HepG2 (cell line): Measurements from ENCODE around the gene TAF1C. TPM values are rescaled to one million over a fixed set of nuclear protein-coding genes. Genes with fewer than 3 reads are reported as not detected.
A peak's percentile ranks its signal among the peaks of the same experiment; 100 is the strongest.

Experiments
- ATAC-seq: fragments of 200-7000 bp; cut with Tn5 transposase; 3 replicates; pipeline ENCODE4 v1.9.1; 2020; ENCODE audit warnings: mild to moderate bottlenecking, moderate library complexity
- BruUV-seq: library from RNA; stranded (reverse); fragments of 400-500 nt; replicated peaks from 2 replicates; lab custom pipeline; 2021; lab: Mats Ljungman, UMichigan
- CTCF ChIA-PET: fragments of 300-600 bp; formaldehyde crosslinking; extraction: SDS; loops from one replicate; lab custom pipeline; 2021; ENCODE audit warnings: low total read pairs, inconsistent platforms, low intra/inter-chr PET ratio; lab: Yijun Ruan, JAX
- POLR2A ChIA-PET: fragments of 350-600 bp; sonication (Branson Sonifier 250); formaldehyde crosslinking; loops from one replicate; lab custom pipeline; 2020; ENCODE audit warnings: antibody characterized with exemption, inconsistent platforms; lab: Yijun Ruan, JAX
- DNase-seq: peaks from one replicate; pipeline ENCODE4 v3.0.0-alpha.2; 2015; ENCODE audit warnings: low spot score
- FAIRE-seq: peaks from 3 replicates; lab custom pipeline; 2011; peaks lifted over from hg19 to GRCh38; lab: Jason Lieb, UNC
- H2AFZ ChIP-seq: one replicate; pipeline ENCODE4 v1.6.1; 2011; ENCODE audit warnings: low read length, inconsistent platforms
- H3K27ac ChIP-seq: fragments of 300-600 bp; 3 replicates; pipeline ENCODE4 v1.8.0; 2011; ENCODE audit warnings: mixed run types, mild to moderate bottlenecking, mixed read lengths, low read length, inconsistent platforms; ENCODE audit not compliant: insufficient read depth; ENCODE audit errors: extremely low read length
- H3K27me3 ChIP-seq, 2 experiments: fragments of 200-600 bp in 1 of 2; 2 replicates in 1 of 2; 3 replicates in 1 of 2; pipeline versions ENCODE4 v1.6.0 to v1.8.0; 2011; ENCODE audit warnings: low read length in 2 of 2, mild to moderate bottlenecking in 2 of 2, moderate library complexity in 2 of 2, inconsistent platforms in 1 of 2; ENCODE audit not compliant: insufficient read depth in 2 of 2, control insufficient read depth in 1 of 2
- H3K36me3 ChIP-seq, 2 experiments: fragments of 200-600 bp in 1 of 2; replicated peaks in 1 of 2; 2 replicates in 1 of 2; 3 replicates in 1 of 2; pipeline versions ENCODE4 v1.5.1 to v1.8.0; 2011; ENCODE audit warnings: low read length in 2 of 2, inconsistent platforms in 1 of 2; ENCODE audit not compliant: insufficient read depth in 2 of 2, control insufficient read depth in 1 of 2
- H3K4me1 ChIP-seq: 2 replicates; pipeline ENCODE4 v1.5.1; 2012; ENCODE audit warnings: low read length, inconsistent platforms; ENCODE audit not compliant: insufficient read depth
- H3K4me2 ChIP-seq: 2 replicates; pipeline ENCODE4 v1.6.0; 2011; ENCODE audit warnings: low read depth, low read length, inconsistent platforms
- H3K4me3 ChIP-seq, 3 experiments: fragments of 200-600 bp in 1 of 3; sonication (generic), shearing (Covaris generic) in 1 of 3; replicated peaks in 1 of 3; 2 replicates each; pipeline ENCODE4 v1.5.1; 2011 to 2016; ENCODE audit warnings: low read length in 3 of 3, inconsistent platforms in 2 of 3, low read depth in 2 of 3, mild to moderate bottlenecking in 2 of 3, control low read depth in 1 of 3, mixed read lengths in 1 of 3; ENCODE audit not compliant: insufficient read depth in 1 of 3
- H3K79me2 ChIP-seq: one replicate; pipeline ENCODE4 v1.6.1; 2011; ENCODE audit warnings: low read length, inconsistent platforms; ENCODE audit not compliant: insufficient read depth
- H3K9ac ChIP-seq: 2 replicates; pipeline ENCODE4 v1.6.0; 2011; ENCODE audit warnings: mild to moderate bottlenecking, low read depth, low read length, inconsistent platforms; ENCODE audit not compliant: insufficient read depth
- H3K9me3 ChIP-seq: 2 replicates; pipeline ENCODE4 v1.5.1; 2012; ENCODE audit warnings: mild to moderate bottlenecking, low read length
- H4K20me1 ChIP-seq: 2 replicates; pipeline ENCODE4 v1.6.0; 2011; ENCODE audit warnings: inconsistent platforms, mild to moderate bottlenecking, low read length, moderate library complexity; ENCODE audit not compliant: insufficient read depth
- DNMT3B ChIP-seq: conservative IDR thresholded peaks from 2 replicates; pipeline ENCODE4 v1.6.1; 2016; ENCODE audit warnings: missing biosample characterization, control low read depth
- GATA4 ChIP-seq: sonication (generic); IDR thresholded peaks from 2 replicates; pipeline ENCODE4 v1.6.1; 2016; ENCODE audit warnings: antibody characterized with exemption, low read depth, borderline replicate concordance
- GPBP1L1 ChIP-seq: sonication (generic); formaldehyde crosslinking; IDR thresholded peaks from 2 replicates; pipeline ENCODE4 v1.5.0; 2020; ENCODE audit warnings: mild to moderate bottlenecking, missing genetic modification reagents
- KAT8 ChIP-seq: IDR thresholded peaks from 2 replicates; pipeline ENCODE4 v1.6.1; 2016; ENCODE audit warnings: missing genetic modification reagents, missing compliant biosample characterization
- MEIS2 ChIP-seq: sonication (generic); formaldehyde crosslinking; IDR thresholded peaks from 2 replicates; pipeline ENCODE4 v1.9.0; 2021; ENCODE audit warnings: mild to moderate bottlenecking, missing genetic modification reagents
- MXI1 ChIP-seq: IDR thresholded peaks from 3 replicates; pipeline ENCODE4 v1.6.1; 2012; ENCODE audit warnings: low read depth, low read length, inconsistent platforms, borderline replicate concordance
- POGK ChIP-seq: sonication (generic); formaldehyde crosslinking; conservative IDR thresholded peaks from 2 replicates; pipeline ENCODE4 v1.8.0; 2022; ENCODE audit warnings: mild to moderate bottlenecking, moderate library complexity, missing genetic modification reagents
- RARG ChIP-seq: sonication (generic); formaldehyde crosslinking; IDR thresholded peaks from 2 replicates; pipeline ENCODE4 v1.4.0; 2020; ENCODE audit warnings: low read depth, mild to moderate bottlenecking, missing genetic modification reagents
- RBAK ChIP-seq: sonication (generic); formaldehyde crosslinking; IDR thresholded peaks from 2 replicates; pipeline ENCODE4 v1.5.1; 2020; ENCODE audit warnings: mild to moderate bottlenecking, missing genetic modification reagents
- RBFOX2 ChIP-seq: fragments of 200-400 bp; formaldehyde crosslinking; IDR thresholded peaks from 2 replicates; pipeline ENCODE4 v1.6.1; 2017; ENCODE audit warnings: low read depth, mild to moderate bottlenecking, low read length
- SOX6 ChIP-seq, 2 experiments: fragments of 450-650 bp in 1 of 2; sonication (generic) in 1 of 2; formaldehyde crosslinking in 1 of 2; IDR thresholded peaks; 2 replicates each; pipeline versions ENCODE4 v1.4.0 to v1.6.1; 2017 to 2020; ENCODE audit warnings: antibody characterized with exemption in 1 of 2, mild to moderate bottlenecking in 1 of 2, missing genetic modification reagents in 1 of 2
- U2AF2 ChIP-seq: fragments of 200-400 bp; formaldehyde crosslinking; IDR thresholded peaks from 2 replicates; pipeline ENCODE4 v1.6.1; 2017; ENCODE audit warnings: low read depth, mild to moderate bottlenecking, low read length
- ZNF230 ChIP-seq: sonication (generic); formaldehyde crosslinking; IDR thresholded peaks from 2 replicates; pipeline ENCODE4 v1.4.0; 2020; ENCODE audit warnings: mild to moderate bottlenecking, missing genetic modification reagents
- ZNF235 ChIP-seq: sonication (generic); formaldehyde crosslinking; IDR thresholded peaks from 2 replicates; pipeline ENCODE4 v1.8.1; 2023; ENCODE audit warnings: mild to moderate bottlenecking, missing genetic modification reagents, borderline replicate concordance
- ZNF260 ChIP-seq: sonication (generic); formaldehyde crosslinking; IDR thresholded peaks from 2 replicates; pipeline ENCODE4 v1.4.0; 2020; ENCODE audit warnings: missing genetic modification reagents, low read depth, mild to moderate bottlenecking, borderline replicate concordance
- ZNF329 ChIP-seq: sonication (generic); formaldehyde crosslinking; IDR thresholded peaks from 2 replicates; pipeline ENCODE4 v1.9.0; 2021; ENCODE audit warnings: low read depth, mild to moderate bottlenecking, missing genetic modification reagents
- ZNF768 ChIP-seq: sonication (generic); formaldehyde crosslinking; IDR thresholded peaks from 2 replicates; pipeline ENCODE4 v1.4.0; 2020; ENCODE audit warnings: missing genetic modification reagents
- WGBS: methylation state at CpG from one replicate; pipeline ENCODE4 v1.1.6; 2017; ENCODE audit warnings: low lambda C conversion rate; 5-methylcytosine and 5-hydroxymethylcytosine counted together
- in situ Hi-C: cut with HindIII; loops from 2 replicates; pipeline ENCODE4 v1.10.0; 2017; ENCODE audit warnings: low pct_unique_long_range_greater_than_20kb; ENCODE audit not compliant: extremely low pct_ligation_motif_present
- intact Hi-C: fragments of 100-400 bp; cut with micrococcal nuclease; formaldehyde crosslinking; loops from one replicate; pipeline ENCODE4 v1.10.0; 2022; ENCODE audit not compliant: unreplicated experiment
- polyA plus RNA-seq, 8 experiments: library from polyadenylated mRNA; depleted of rRNA in 3 of 8; stranded (reverse) in 7 of 8; unstranded in 1 of 8; fragments of >200 nt; fragmentation: Illumina TruSeq in 4 of 8; extraction: Trizol in 4 of 8; gene quantifications; 2 replicates each; pipeline versions ENCODE4 v1.2.1 to v1.2.3, GENCODE V29; 2011 to 2016; ENCODE audit warnings: low read depth in 4 of 8, missing spikeins in 1 of 8, mixed read lengths in 1 of 8; ENCODE audit not compliant: insufficient read depth in 1 of 8
- total RNA-seq, 5 experiments: library from RNA; depleted of rRNA; stranded (reverse); fragments of >200 nt; fragmentation: Illumina TruSeq; extraction: Trizol; gene quantifications; 2 replicates each; pipeline ENCODE4 v1.2.3, GENCODE V29; 2016; ENCODE audit warnings: low read depth in 1 of 5

The TAF1C gene
- total and polyA plus RNA-seq, 2 of the 13 experiments (the other 11 are each of a cell fraction or from before 2014, with no cell fraction given) = 15.6 to 20.8 TPM

- POLR2A ChIA-PET = no interaction called here
- intact Hi-C loops = no loop called here
- no peak overlapping the region for H3K4me2 ChIP-seq
- H3K9me3 ChIP-seq = no peaks in the 10 kb centered on the region
- H3K36me3 ChIP-seq = no peaks in the 10 kb centered on the region
- no peak overlapping the region for H3K4me3 ChIP-seq
- CTCF ChIA-PET = no interaction called here
- ATAC-seq = no peak
- peaks cover 4 to 57% of the 10 kb centered on the region in 2 experiments; a peak in 4 of 5 replicates for H3K27me3 ChIP-seq
- WGBS = 15% methylated on average over 3 of the region's 3 CpGs
- H3K9ac ChIP-seq = no peak overlapping the region
- TF ChIP-seq KAT8 = no peak
- no peak for TF ChIP-seq SOX6 (IDR thresholded peaks at IDR 0.05)
- TF ChIP-seq SOX6 (CRISPR knock-in tag; IDR thresholded peaks at IDR 0.05) = no peak
- TF ChIP-seq RBAK (CRISPR knock-in tag) = no peak
- TF ChIP-seq RARG (CRISPR knock-in tag) = no peak
- TF ChIP-seq ZNF768 (CRISPR knock-in tag) = peak; percentile 84
- H3K4me1 ChIP-seq = peaks cover 5% of the 10 kb centered on the region; the same call in 1 of the 2 replicates
- no peaks in the 10 kb centered on the region for H4K20me1 ChIP-seq
- no peaks in the 10 kb centered on the region for H3K79me2 ChIP-seq
- H2AFZ ChIP-seq = no peak overlapping the region
- DNase-seq = no peak
- in situ Hi-C loops = no loop called here
- no peak for FAIRE-seq
- no peak overlapping the region for H3K27ac ChIP-seq
- no TSS peak for BruUV-seq
These were observed 37.7 kb upstream of the TAF1C start for GRCh38 chr16:84224554-84224953.

GRCh38 chr16:84223456-84223855 lies 36.6 kb upstream of the TAF1C start:
- Histone ChIP-seq H3K79me2 (no peaks in the 10 kb centered on the region), H3K4me2 (no peak overlapping the region), H3K9me3 (no peaks in the 10 kb centered on the region), H3K27me3 (peaks cover 4 to 61% of the 10 kb centered on the region in 2 experiments; a peak in 4 of 5 replicates), H3K4me3 (no peak overlapping the region), H3K4me1 (peaks cover 5% of the 10 kb centered on the region; the same call in 1 of the 2 replicates), H3K27ac (no peak overlapping the region), H4K20me1 (no peaks in the 10 kb centered on the region), H2AFZ (no peak overlapping the region), H3K9ac (no peak overlapping the region), H3K36me3 (no peaks in the 10 kb centered on the region)
- intact Hi-C loops = no loop called here
- in situ Hi-C loops = no loop called here
- CTCF ChIA-PET = no interaction called here
- DNase-seq (no peak), ATAC-seq (no peak), FAIRE-seq (no peak)
- no TSS peak for BruUV-seq
- POLR2A ChIA-PET = no interaction called here
- 10% methylated on average over 4 of the region's 4 CpGs for WGBS
- no peak for TF ChIP-seq ZNF260 (CRISPR knock-in tag)
- TF ChIP-seq MEIS2 (CRISPR knock-in tag) = no peak
- no peak for TF ChIP-seq RBFOX2
- no peak for TF ChIP-seq GATA4
- no peak for TF ChIP-seq MXI1
- TF ChIP-seq GPBP1L1 (CRISPR knock-in tag) = no peak
- no peak for TF ChIP-seq POGK (CRISPR knock-in tag)
- no peak for TF ChIP-seq DNMT3B (CRISPR knock-in tag)
- TF ChIP-seq ZNF235 (CRISPR knock-in tag) = no peak
- no peak for TF ChIP-seq ZNF329 (CRISPR knock-in tag)
- no peak for TF ChIP-seq ZNF230 (CRISPR knock-in tag)
- no peak for TF ChIP-seq U2AF2
